ENCODE measurements around the gene CCNG2.

CCNG2 gene

DNA sequence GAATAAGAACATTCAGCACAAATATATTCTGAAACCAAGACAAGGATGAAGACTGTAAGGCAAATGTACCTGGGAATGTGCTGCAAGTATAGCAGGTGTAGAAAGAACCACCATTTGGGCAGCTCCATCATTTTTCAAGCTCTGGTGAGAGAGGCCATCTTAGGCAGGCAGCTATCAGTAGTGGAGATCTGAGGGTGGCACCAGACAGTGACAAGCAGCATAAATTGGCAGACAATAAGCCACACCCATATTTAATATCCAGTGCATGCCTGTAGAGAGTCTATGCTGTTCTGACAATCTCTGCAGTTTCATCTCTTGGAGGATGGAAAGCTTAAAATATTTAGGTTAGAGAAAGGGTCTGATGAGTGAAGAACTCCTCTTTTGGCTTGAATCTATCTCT is 22.5 kb downstream of the CCNG2 start:
- no peak for DNase-seq

DNA sequence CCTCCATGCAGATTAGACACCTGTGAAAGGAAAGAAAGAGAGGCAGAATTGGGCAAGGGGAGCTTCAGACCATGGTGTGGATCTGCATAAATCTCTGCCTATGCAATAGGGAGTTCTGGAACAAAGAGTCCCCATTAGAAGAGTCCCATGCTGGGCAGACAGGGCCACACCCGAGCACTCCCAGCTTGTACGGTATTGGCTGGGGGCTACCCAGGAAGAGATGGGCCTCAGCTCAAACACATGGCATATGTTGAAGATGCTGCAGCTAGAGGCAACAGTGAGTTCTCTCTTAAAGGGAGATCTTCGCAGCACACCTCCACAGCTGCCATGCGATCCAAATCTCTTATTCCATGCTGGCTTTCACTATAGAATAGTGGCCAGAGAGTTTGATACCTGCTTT is 24.7 kb downstream of the CCNG2 start:
- no peak for DNase-seq

DNA sequence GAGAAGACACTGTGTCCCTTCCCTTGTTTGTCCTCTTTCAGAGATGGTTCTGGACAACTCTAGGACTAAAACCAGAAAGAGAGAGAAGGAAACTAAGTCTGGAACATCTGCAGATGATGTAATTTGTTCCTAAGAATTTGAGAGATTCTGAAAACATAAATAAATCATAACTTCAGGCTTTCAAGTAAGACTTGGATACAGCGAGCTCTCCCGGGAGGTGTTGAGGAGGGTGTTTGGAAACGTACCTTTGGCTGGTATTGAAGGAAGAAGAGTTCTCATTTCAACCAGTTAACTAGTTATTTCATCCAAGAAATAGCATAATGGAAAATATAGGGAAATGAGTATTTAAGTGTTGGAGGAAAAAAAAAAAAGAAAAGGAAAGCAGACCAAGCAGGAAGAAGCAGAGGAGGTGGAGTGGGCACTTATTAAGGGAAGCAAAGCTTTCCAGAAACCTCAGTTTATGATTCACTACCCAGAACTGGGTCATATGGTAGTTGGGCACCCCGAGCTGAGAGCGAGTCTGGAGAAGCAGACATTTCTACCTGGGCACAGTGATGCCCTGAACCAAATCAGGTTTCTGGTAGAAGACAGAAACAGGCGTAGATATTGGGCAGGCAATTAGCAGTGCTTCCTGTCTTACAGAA is 26.9 kb downstream of the CCNG2 start:
- DNase-seq: no peak

DNA sequence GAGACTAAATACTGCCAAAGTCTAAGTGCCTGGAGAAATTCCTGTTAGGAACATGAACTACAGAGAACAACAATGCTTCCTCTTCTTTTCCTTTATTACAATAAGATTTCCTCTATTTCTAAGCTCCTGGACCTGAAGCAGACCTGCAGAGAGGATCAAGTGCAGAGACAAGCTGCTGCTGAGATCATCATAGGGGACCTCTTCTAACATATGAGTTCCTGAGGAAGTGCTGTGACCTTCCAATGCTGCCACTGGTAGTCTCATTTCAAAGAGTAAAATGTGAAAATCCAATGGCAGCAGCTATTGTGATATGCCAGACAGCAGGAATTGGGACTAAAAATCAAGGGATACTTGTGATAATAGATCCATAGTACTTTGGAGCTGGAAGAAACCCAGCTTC is 28.0 kb downstream of the CCNG2 start:
- DNase-seq: no peak

- no peak for DNase-seq
Measured at GRCh38 chr4:77185686-77186085, 28.7 kb downstream of the CCNG2 start.

GRCh38 chr4:77187322-77187721 is 30.3 kb downstream of the CCNG2 start:
- DNase-seq: no peak

DNA sequence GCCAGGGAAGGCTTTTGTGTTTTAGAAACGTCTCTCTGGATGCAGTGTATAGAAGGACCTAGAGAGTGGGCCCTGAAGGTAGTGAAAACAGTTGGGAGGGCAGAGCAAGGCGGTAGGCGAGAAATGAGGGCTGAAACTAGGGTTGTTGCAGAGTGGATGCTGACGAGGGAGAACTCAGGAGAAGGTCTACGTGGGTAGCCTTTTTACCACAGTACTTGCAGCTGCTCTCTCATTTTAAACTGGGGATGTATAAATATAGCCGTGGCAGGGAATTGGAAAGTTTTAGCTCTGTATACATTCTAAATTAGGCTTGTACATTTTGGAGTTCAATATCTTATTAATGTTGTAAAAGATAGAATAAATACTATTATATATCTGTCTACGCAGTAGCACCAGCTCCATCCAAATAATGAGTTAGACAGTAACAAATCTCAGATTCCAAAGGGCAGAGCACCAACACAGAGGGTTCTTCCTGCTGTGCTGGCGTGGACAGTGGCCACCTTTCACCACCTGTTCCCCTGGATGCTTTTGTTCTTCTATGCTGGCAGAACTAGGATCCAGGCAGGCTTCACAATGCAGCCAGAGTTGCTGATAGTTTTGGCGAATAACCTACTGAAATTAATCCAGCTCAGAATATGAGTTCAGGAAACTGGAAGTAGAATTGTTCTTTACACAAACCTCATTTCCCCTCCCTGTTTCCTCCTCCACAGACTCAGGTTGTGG is 31.7 kb downstream of the CCNG2 start:
- DNase-seq: no peak

DNA sequence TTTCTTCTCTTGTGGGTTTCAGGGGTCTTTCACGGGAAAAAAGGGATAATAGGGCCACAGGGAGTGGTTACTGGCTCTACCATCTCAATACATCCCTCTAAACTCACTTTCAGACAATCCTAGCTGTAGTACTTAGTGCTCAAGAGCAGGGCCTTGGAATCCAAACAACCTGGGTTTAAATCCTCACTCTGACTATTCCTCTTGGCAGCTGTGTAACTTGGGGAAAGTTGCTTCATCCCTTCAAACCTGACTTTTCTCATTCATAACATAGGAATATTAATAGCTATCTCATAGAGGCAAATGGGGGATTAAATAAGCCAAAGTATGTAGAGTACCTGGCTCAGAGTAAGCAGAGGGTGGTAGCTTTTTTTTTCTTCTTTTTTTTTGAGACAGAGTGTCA is 32.4 kb downstream of the CCNG2 start:
- no peak for DNase-seq

GRCh38 chr4:77190053-77190452 is 33.0 kb downstream of the CCNG2 start:
- no peak for DNase-seq

- DNase-seq: no peak
Measured at GRCh38 chr4:77193046-77193445, 36.0 kb downstream of the CCNG2 start.

DNA sequence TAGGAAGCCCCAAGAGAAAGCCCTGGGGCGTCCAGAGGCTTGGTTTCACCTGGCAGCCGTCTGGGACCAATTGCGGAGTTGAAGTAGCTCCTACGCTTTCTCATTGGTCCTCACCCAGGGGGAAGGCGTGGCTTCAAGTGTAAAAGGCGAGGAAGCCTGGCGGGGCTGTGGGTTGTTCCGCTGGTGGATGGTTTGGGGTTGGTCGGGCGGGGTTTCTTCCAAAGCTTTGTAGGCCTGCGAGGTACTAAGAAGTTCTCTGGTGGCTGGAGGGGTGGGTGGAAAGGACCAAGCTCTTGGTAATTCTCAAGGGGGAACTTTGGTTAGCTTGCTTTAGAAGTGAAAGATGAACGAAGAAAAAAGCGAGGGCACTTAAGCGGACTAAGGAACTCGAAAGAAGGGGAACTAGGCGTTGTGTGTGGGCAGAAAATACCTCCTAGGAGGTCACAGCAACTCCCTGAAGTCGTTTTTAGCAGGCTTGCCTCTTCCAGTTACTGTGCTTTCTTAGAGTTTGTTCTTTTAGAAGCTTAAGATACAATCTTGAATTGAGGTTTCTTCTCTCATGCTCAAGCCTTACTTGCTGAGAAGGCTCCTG is 36.6 kb downstream of the CCNG2 start:
- no peak for DNase-seq

DNA sequence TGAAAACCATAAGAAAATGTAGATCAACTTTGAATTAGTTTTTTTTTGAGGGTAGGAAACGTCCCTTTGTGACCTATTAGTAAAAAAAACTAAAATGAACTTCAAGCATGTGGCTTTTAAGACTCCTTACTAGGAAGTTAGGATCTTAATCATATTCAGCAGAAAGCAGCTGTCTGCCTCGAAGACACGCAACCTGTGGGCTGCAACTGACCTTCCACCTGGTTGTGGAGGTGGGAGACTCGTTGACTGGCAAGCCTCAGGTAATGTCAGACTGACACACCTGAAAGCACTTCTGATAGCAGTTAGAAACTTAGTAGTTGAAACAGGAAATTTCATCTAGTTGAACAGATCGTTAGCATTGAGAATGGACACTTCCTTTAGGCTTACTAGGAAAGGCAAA is 37.4 kb downstream of the CCNG2 start:
- DNase-seq: no peak

GRCh38 chr4:77194989-77195388 is 38.0 kb downstream of the CCNG2 start:
- DNase-seq: no peak

- no peak for DNase-seq
Measured at GRCh38 chr4:77196866-77197265, 39.9 kb downstream of the CCNG2 start.

GRCh38 chr4:77197361-77197760 is 40.4 kb downstream of the CCNG2 start:
- DNase-seq: no peak

DNA sequence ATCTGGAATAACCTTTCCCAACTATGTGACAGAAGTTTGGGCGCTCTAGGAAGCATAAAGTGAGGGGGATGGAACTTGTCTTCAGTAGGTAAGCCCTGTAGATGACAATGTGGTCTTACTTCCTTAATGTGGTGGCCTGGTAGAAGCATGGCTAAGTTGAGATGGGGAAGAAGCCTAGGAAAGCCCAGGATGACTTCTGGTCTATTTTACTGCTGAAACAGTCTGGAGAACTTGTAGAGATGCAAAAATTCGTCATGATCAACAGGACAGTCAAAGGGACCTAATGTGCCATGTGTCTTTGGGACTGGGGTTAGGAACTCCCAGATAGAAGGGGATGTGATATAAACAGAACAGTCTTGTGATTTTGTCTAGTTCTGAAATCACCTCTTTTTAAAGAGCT is 40.8 kb downstream of the CCNG2 start:
- DNase-seq: no peak

GRCh38 chr4:77199276-77199675 is 42.3 kb downstream of the CCNG2 start:
- DNase-seq: no peak

- DNase-seq: no peak
Measured at GRCh38 chr4:77199701-77200100, 42.7 kb downstream of the CCNG2 start.

DNA sequence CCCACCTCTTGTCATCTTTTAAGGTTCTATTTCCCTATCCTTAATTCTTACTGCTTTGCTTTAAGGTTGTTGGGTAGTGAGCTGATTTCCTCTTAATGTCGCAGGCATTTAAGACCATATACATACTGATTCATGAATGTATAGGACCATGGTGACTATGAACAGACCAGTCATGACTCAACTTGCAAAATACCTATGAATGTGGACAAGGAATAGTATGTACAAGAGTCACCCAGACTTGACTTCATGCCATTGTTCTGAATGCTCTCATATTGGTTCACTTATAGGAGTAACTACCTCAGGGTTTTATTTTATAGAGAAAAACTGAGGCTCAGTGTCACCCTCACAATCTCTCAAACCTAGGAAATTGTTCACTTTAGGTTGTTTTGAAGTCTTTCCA is 44.3 kb downstream of the CCNG2 start:
- DNase-seq: no peak

DNA sequence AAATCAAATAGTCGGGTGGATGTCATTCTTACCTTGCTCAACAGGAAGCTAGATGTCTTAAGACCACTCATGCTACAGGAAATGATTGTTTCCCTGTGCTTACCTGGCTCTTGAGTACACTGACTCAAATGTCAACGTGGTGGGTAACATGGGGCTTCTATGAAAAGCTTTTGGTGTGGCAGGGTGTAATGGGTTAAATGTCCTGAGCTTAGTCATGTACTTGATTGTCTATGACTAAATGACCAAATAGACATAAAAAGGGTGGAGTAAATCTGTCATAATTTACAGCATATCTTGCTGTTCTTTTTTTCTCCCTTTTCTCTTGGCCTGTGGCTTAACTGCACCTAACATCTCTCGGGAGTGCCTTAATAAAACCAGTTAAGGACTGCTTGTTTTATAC is 44.9 kb downstream of the CCNG2 start:
- DNase-seq: no peak

DNA sequence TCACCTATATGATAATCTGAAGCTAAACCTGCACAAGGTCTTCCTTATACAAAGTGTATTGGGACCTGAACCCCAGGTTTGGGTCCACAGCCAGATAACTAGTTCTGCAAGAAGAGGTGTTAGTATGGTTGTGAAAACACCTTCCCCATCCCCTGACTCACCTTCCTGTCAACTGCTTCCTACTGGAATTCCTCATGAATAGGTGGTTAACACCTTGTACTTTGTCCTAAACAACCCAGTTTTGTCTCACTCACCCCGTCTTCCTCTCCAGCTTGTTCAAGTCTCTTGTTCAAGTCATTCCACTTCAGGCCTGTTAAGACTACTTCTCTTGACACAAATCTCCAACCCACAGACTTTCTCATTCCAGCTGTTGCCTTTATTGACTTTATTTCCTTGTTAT is 45.5 kb downstream of the CCNG2 start:
- no peak for DNase-seq

- DNase-seq: no peak
Measured at GRCh38 chr4:77203380-77204197, 46.6 kb downstream of the CCNG2 start.

DNA sequence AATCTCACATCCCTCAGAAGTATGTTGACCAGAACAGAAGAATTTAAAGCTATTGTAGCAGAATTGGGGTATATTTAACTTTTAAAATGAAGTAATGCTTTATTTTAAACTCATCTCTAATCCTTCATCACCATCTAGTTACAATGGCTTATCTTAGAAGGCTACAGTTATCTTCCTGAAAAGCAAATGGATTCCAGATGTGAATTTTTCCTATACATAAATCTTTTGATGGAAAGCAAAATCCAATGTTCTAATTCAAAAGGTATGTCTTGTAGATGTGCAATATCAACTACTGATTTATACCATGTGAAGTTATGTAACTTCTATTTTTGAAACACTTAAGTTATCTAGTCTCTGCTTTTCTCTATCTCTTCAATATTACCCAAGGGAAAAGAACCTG is 47.6 kb downstream of the CCNG2 start:
- no peak for DNase-seq

DNA sequence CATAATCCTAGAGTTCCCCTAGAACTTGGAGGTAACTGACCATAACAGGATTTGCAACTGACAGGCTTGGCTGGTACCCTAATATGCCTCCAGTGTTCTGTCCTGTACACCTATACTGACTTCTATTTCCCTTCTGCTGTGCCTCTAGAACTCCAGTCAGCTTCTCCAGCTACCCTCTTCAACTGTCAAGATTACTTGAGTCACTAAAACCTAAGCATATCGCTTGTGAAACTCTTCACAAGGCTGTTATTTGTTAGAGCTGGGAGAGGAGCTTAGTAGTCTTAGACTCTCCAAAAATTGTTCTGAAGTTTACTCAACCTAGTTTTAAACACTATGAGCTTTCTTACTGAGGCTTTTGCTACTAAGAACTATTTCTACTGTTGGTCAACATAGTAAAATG is 52.0 kb downstream of the CCNG2 start:
- DNase-seq: no peak
